BJ (cell line): ENCODE measurements around the gene CXCL16. TPM values are rescaled to one million over a fixed set of nuclear protein-coding genes. Genes with fewer than 3 reads are reported as not detected.

ENCODE experiments used
- CTCF ChIA-PET: fragments of 350-600 bp; formaldehyde crosslinking; extraction: SDS; loops from one replicate; lab custom pipeline; 2021; ENCODE audit warnings: antibody characterized with exemption, inconsistent platforms; lab: Yijun Ruan, JAX
- POLR2A ChIA-PET: fragments of 300-600 bp; sonication (Branson Sonifier 250); formaldehyde crosslinking; extraction: SDS; loops from one replicate; lab custom pipeline; 2021; ENCODE audit warnings: antibody characterized with exemption; lab: Charles Lee
- DNase-seq: peaks from one replicate; pipeline ENCODE4 v3.0.0-alpha.2; 2011; ENCODE audit warnings: low read depth
- H3K27me3 ChIP-seq: 2 replicates; pipeline ENCODE4 v1.6.0; 2011; ENCODE audit warnings: low read length; ENCODE audit not compliant: control insufficient read depth, insufficient read depth
- H3K36me3 ChIP-seq: 2 replicates; pipeline ENCODE4 v1.5.1; 2011; ENCODE audit warnings: low read length; ENCODE audit not compliant: control insufficient read depth, insufficient read depth
- H3K4me3 ChIP-seq: 2 replicates; pipeline ENCODE4 v1.5.1; 2011; ENCODE audit warnings: low read depth, mild to moderate bottlenecking, control low read depth, low read length
- CTCF ChIP-seq: IDR thresholded peaks from 2 replicates; pipeline ENCODE4 v1.5.1; 2011; ENCODE audit warnings: low read depth, mild to moderate bottlenecking, control low read depth, inconsistent platforms, low read length, moderate library complexity; ENCODE audit not compliant: insufficient read depth
- polyA plus RNA-seq: library from polyadenylated mRNA; depleted of rRNA; stranded (reverse); fragments of >200 nt; gene quantifications from 2 replicates; pipeline ENCODE4 v1.2.3, GENCODE V29; 2011

Gene CXCL16
- polyA plus RNA-seq, 1 experiment: 3.3 TPM

GRCh38 chr17:4711661-4712181 is 28.0 kb downstream of the CXCL16 start:
- no peak for DNase-seq
- Histone ChIP-seq H3K4me3 (no peak overlapping the region), H3K36me3 (peaks cover 1% of the 10 kb centered on the region; the same call in 1 of the 2 replicates), H3K27me3 (no peaks in the 10 kb centered on the region)
- ChIA-PET POLR2A (no interaction called here), CTCF (no interaction called here)
- no peak for TF ChIP-seq CTCF

GRCh38 chr17:4710693-4711634 is 28.8 kb downstream of the CXCL16 start:
- POLR2A ChIA-PET: interaction anchor here (1.0 kb wide), 1 partner anchor 21 kb away, joined by 3 read pairs; no protein-coding TSS in a partner anchor
- H3K27me3 ChIP-seq: no peaks in the 10 kb centered on the region
- no peaks in the 10 kb centered on the region for H3K36me3 ChIP-seq
- no peak for TF ChIP-seq CTCF
- peak overlapping the region; percentile 79 for H3K4me3 ChIP-seq
- CTCF ChIA-PET: interaction anchor here (1.0 to 2.2 kb wide), 8 partner anchors 14 to 192 kb away, joined by 3 to 7 read pairs (median 4); partner anchors contain the start of gene CHRNE
- DNase-seq: no peak

- peak; percentile 66 for TF ChIP-seq CTCF
- POLR2A ChIA-PET: interaction anchor here (1.0 kb wide), 1 partner anchor 21 kb away, joined by 3 read pairs; no protein-coding TSS in a partner anchor
Observed at GRCh38 chr17:4709794-4710692, 29.7 kb downstream of the CXCL16 start, which contains the start of gene ARRB2. TSS of gene ARRB2 (plus strand) at chr17:4710632. CDS start at chr17:4710722, 90 bp downstream.

GRCh38 chr17:4708436-4708835 is 31.3 kb downstream of the CXCL16 start:
- CTCF ChIA-PET: interaction anchor here (1.3 to 2.2 kb wide), 3 partner anchors 180 to 201 kb away, joined by 5 to 9 read pairs (median 7); partner anchors contain the start of gene CHRNE

More at GRCh38 chr17:4709794-4710692, 29.7 kb downstream of the CXCL16 start, which contains the start of gene ARRB2:
- Histone ChIP-seq H3K4me3 (peak within 1 kb of the TSS; percentile 79), H3K36me3 (no peaks in the 10 kb centered on the region), H3K27me3 (no peaks in the 10 kb centered on the region)
- CTCF ChIA-PET: interaction anchor here (0.6 to 2.2 kb wide), 15 partner anchors 10 to 199 kb away, joined by 3 to 7 read pairs (median 4); partner anchors contain the start of genes C17orf107 and CHRNE
- peak; percentile 90 for DNase-seq

More at GRCh38 chr17:4708436-4708835, 31.3 kb downstream of the CXCL16 start:
- Histone ChIP-seq H3K27me3 (no peaks in the 10 kb centered on the region), H3K4me3 (no peak overlapping the region), H3K36me3 (no peaks in the 10 kb centered on the region)
- POLR2A ChIA-PET: no interaction called here
- TF ChIP-seq CTCF: no peak
- DNase-seq: no peak
